Heart right ventricle (tissue), 16 donors: ENCODE results near the gene PRDM16. TPM values are rescaled to one million over a fixed set of nuclear protein-coding genes. Genes with fewer than 3 reads are reported as not detected.

Experiments
- ATAC-seq, 8 donors: fragments of 200-7000 bp; cut with Tn5 transposase; one replicate each; pipeline ENCODE4 v1.9.1; 2020; ENCODE audit warnings: mild to moderate bottlenecking in 8 of 8, moderate library complexity in 8 of 8, moderate number of reproducible peaks in 1 of 8
- DNase-seq, 2 donors: peaks; one replicate each; pipeline ENCODE4 v3.0.0-alpha.2; 2020
- H3K27ac ChIP-seq, 10 donors: fragments of 200-600 bp; sonication (generic) in 2 of 10; one replicate each; pipeline versions ENCODE4 v1.5.0 to v1.8.0; 2020 to 2022; ENCODE audit warnings: mild to moderate bottlenecking in 3 of 10
- H3K27me3 ChIP-seq, 7 donors: fragments of 200-600 bp; one replicate each; pipeline ENCODE4 v1.8.0; 2021 to 2022; ENCODE audit warnings: mild to moderate bottlenecking in 2 of 7
- H3K36me3 ChIP-seq, 9 donors: fragments of 200-600 bp; sonication (generic) in 1 of 9; one replicate each; pipeline versions ENCODE4 v1.5.0 to v1.8.0; 2020 to 2022; ENCODE audit warnings: mild to moderate bottlenecking in 2 of 9
- H3K4me1 ChIP-seq, 9 donors: fragments of 200-600 bp; sonication (generic) in 1 of 9; one replicate each; pipeline versions ENCODE4 v1.5.0 to v1.8.0; 2020 to 2022; ENCODE audit warnings: mild to moderate bottlenecking in 4 of 9
- H3K4me3 ChIP-seq, 10 donors: fragments of 200-600 bp; sonication (generic) in 2 of 10; one replicate each; pipeline versions ENCODE4 v1.5.0 to v1.8.0; 2020 to 2022; ENCODE audit warnings: mild to moderate bottlenecking in 7 of 10, moderate library complexity in 2 of 10
- H3K9me3 ChIP-seq, 11 donors: fragments of 200-600 bp in 10 of 11; sonication (generic) in 2 of 11; one replicate each; pipeline versions ENCODE4 v1.5.0 to v1.8.0; 2013 to 2022; ENCODE audit warnings: mild to moderate bottlenecking in 2 of 11, control low read depth in 1 of 11, moderate library complexity in 1 of 11
- CTCF ChIP-seq, 9 donors: fragments of 200-600 bp; sonication (generic) in 2 of 9; IDR thresholded peaks; one replicate each; pipeline versions ENCODE4 v1.5.0 to v1.8.0; 2021 to 2022; ENCODE audit warnings: antibody characterized with exemption in 9 of 9, mild to moderate bottlenecking in 5 of 9, moderate library complexity in 1 of 9
- WGBS, 2 donors: extraction: QIAGEN DNeasy Blood & Tissue Kit; methylation state at CpG; one replicate each; pipeline ENCODE4 v1.1.7; 2013; ENCODE audit warnings: inconsistent platforms in 1 of 2; 5-methylcytosine and 5-hydroxymethylcytosine counted together
- intact Hi-C, 10 donors: fragments of 100-400 bp; cut with DNase I; formaldehyde crosslinking; loops; one replicate each; pipeline versions ENCODE4 v1.11.1 to v1.14.2; 2022
- polyA plus RNA-seq, 2 donors: library from polyadenylated mRNA; stranded (reverse); fragments of 200-250 nt; gene quantifications; one replicate each; pipeline ENCODE4 v1.2.3, GENCODE V29; 2013
- total RNA-seq, 10 donors: library from RNA; stranded (reverse); fragmentation: NEBNext Ultra II Directional in 3 of 10; extraction: Animal tissue kit (Norgen Biotek cat#: 25700) in 3 of 10; gene quantifications; one replicate each; pipeline versions ENCODE4 v1.2.1 to v1.2.4, GENCODE V29; 2021 to 2023
- donor health status: Arrhythmogenic right ventricular cardiomyopathy.
- donor health status: ischemic (EF 13 %, LVEDD 7.1; RV severe dilation, severe dysfunction).
- donor health status: healthy with polysubstance abuse.
- donor health status: DM: no; HTN: yes; CAD: no.
- donor health status: DM: no; HTN: no; CAD: no.
- donor health status: ischemic (EF 25% LVEDD 6.9; RV normal size, moderate dysfunction).
- donor health status: ischemic (EF 25% LVEDD 5.7; RV mildly dilated, moderate dysfunction).
- donor health status: healthy.
- donor health status: DM: yes; HTN: yes; CAD: no.
- donor health status: Ischemic cardiomyopathy.
- donor health status: ischemic (EF 35%, LVEDD 5.7; RV mildly dilated, moderate dysfunction).
- donor health status: nonischemic (EF 11% LVEDD 7.7; RV severe dilation, severe dysfunction).
- donor health status: DM: yes; HTN: yes; CAD: no.
- donor health status: PGD.
- donor health status: ischemic (EF 29% LVEDD 5.4; RV normal size, mild dysfunction).
- donor health status: nonischemic (EF 23%, LVEDD 6.1; RV moderate dilation, normal function).

Gene PRDM16
- total and polyA plus RNA-seq, 12 donors: 4.1 to 25.9 (median 14.8) TPM

GRCh38 chr1:3317456-3317855, 248.5 kb downstream of the PRDM16 start:
- TF ChIP-seq CTCF (IDR thresholded peaks at IDR 0.05): no peak
- H3K4me3 ChIP-seq: no peak overlapping the region
- no peak for DNase-seq
- no peak overlapping the region for H3K27ac ChIP-seq
- H3K27me3 ChIP-seq: peaks cover 0 to 16% (median 4%) of the 10 kb centered on the region in 7 donors
- H3K9me3 ChIP-seq: peaks cover 0 to 9% (median 0%) of the 10 kb centered on the region in 11 donors
- intact Hi-C loops: no loop called here
- no peaks in the 10 kb centered on the region for H3K36me3 ChIP-seq
- ATAC-seq: no peak
- WGBS, 2 donors: 92 to 94% methylated on average over 17 of the region's 17 CpGs
- H3K4me1 ChIP-seq: peaks cover 21 to 61% (median 35%) of the 10 kb centered on the region in 9 donors

- H3K9me3 ChIP-seq: peaks cover 0 to 9% (median 0%) of the 10 kb centered on the region in 11 donors
- 91 to 92% methylated on average over 2 of the region's 2 CpGs for WGBS, 2 donors
- intact Hi-C loops: no loop called here
- H3K27ac ChIP-seq: no peak overlapping the region
- ATAC-seq: no peak
- H3K27me3 ChIP-seq: peaks cover 0 to 16% (median 5%) of the 10 kb centered on the region in 7 donors
- H3K4me3 ChIP-seq: no peak overlapping the region
- H3K4me1 ChIP-seq: peaks cover 21 to 58% (median 34%) of the 10 kb centered on the region in 9 donors
- TF ChIP-seq CTCF (IDR thresholded peaks at IDR 0.05): no peak
- H3K36me3 ChIP-seq: no peaks in the 10 kb centered on the region
- no peak for DNase-seq
These were observed 249.3 kb downstream of the PRDM16 start for GRCh38 chr1:3318329-3318728.

- Histone ChIP-seq H3K4me3 (no peak overlapping the region), H3K27me3 (peaks cover 0 to 18% (median 11%) of the 10 kb centered on the region in 7 donors), H3K36me3 (no peaks in the 10 kb centered on the region), H3K27ac (no peak overlapping the region), H3K9me3 (peaks cover 0 to 9% (median 0%) of the 10 kb centered on the region in 11 donors), H3K4me1 (peaks cover 20 to 58% (median 28%) of the 10 kb centered on the region in 9 donors)
- ATAC-seq (peak in 6 of 8 donors; percentile 7 to 47 (median 30)), DNase-seq (peak in 1 of 2 donors; percentile 45)
- WGBS, 2 donors: 34 to 39% methylated on average over 4 of the region's 4 CpGs
- TF ChIP-seq CTCF (IDR thresholded peaks at IDR 0.05): peak; percentile 47 to 77 (median 66)
- intact Hi-C loops: no loop called here
These were observed 250.9 kb downstream of the PRDM16 start for GRCh38 chr1:3319874-3320245.

GRCh38 chr1:3320246-3321152, 251.5 kb downstream of the PRDM16 start:
- H3K9me3 ChIP-seq: peaks cover 0 to 9% (median 0%) of the 10 kb centered on the region in 11 donors
- no peak overlapping the region for H3K4me3 ChIP-seq
- intact Hi-C loops: no loop called here
- no peak for DNase-seq
- no peaks in the 10 kb centered on the region for H3K36me3 ChIP-seq
- no peak for TF ChIP-seq CTCF (IDR thresholded peaks at IDR 0.05)
- peak overlapping the region in 1 of 10 donors; percentile 21 for H3K27ac ChIP-seq
- H3K27me3 ChIP-seq: peaks cover 0 to 22% (median 12%) of the 10 kb centered on the region in 7 donors
- ATAC-seq: peak in 2 of 8 donors; percentile 1 to 7
- WGBS, 2 donors: 42 to 47% methylated on average over 18 of the region's 18 CpGs
- peaks cover 18 to 53% (median 23%) of the 10 kb centered on the region in 9 donors for H3K4me1 ChIP-seq
